ENCODE results near the gene RPS15.
"Not testable (repeated sequence)": the region's sequence is repeated elsewhere in the genome, so short reads cannot be mapped to it uniquely, and the experiment has no call there.

Gene RPS15

GRCh38 chr19:1417145-1417544, 21.1 kb upstream of the RPS15 start:
- Histone ChIP-seq H3K36me3 (ENCODE audit: insufficient read depth) (no peaks in the 10 kb centered on the region; the same call in 1 of the 2 replicates), H3K4me1 (ENCODE audit: low read depth, poor library complexity, severe bottlenecking) (peaks cover 6% of the 10 kb centered on the region)

GRCh38 chr19:1417681-1418495, 20.3 kb upstream of the RPS15 start:
- Histone ChIP-seq H4K20me1 (ENCODE audit: insufficient read depth) (peaks cover 21% of the 10 kb centered on the region), H2AFZ (ENCODE audit: low read depth) (no peak overlapping the region), H3K79me2 (ENCODE audit: insufficient read depth, low read depth) (peaks cover 81% of the 10 kb centered on the region), H3K4me3 (IDR thresholded peaks at IDR 0.05; ENCODE audit: insufficient read depth, low read depth, low read length) (no peak overlapping the region), H3K36me3 (ENCODE audit: insufficient read depth) (no peaks in the 10 kb centered on the region; the same call in 1 of the 2 replicates), H3K9ac (no peak overlapping the region), H3K27ac (no peak overlapping the region), H3K4me1 (ENCODE audit: low read depth, poor library complexity, severe bottlenecking) (peaks cover 6% of the 10 kb centered on the region), H3K4me2 (no peak overlapping the region), H3K27me3 (ENCODE audit: insufficient read depth, low read depth) (no peaks in the 10 kb centered on the region)
- no peak for TF ChIP-seq CTCF (conservative IDR thresholded peaks at IDR 0.05; ENCODE audit: low read depth, low read length)

More at GRCh38 chr19:1417145-1417544, 21.1 kb upstream of the RPS15 start:
- H4K20me1 ChIP-seq (ENCODE audit: insufficient read depth), result peaks cover 28% of the 10 kb centered on the region
- no peak overlapping the region for H2AFZ ChIP-seq (ENCODE audit: low read depth)
- no peak overlapping the region for H3K4me2 ChIP-seq
- no peaks in the 10 kb centered on the region for H3K27me3 ChIP-seq (ENCODE audit: insufficient read depth, low read depth)
- TF ChIP-seq CTCF (conservative IDR thresholded peaks at IDR 0.05; ENCODE audit: low read depth, low read length), result no peak
- H3K9ac ChIP-seq, result no peak overlapping the region
- no peak overlapping the region for H3K4me3 ChIP-seq (IDR thresholded peaks at IDR 0.05; ENCODE audit: insufficient read depth, low read depth, low read length)
- peaks cover 82% of the 10 kb centered on the region for H3K79me2 ChIP-seq (ENCODE audit: insufficient read depth, low read depth)
- H3K27ac ChIP-seq, result no peak overlapping the region

GRCh38 chr19:1418496-1418775, 19.8 kb upstream of the RPS15 start:
- Histone ChIP-seq H3K79me2 (ENCODE audit: insufficient read depth, low read depth) (peaks cover 81% of the 10 kb centered on the region), H3K4me3 (IDR thresholded peaks at IDR 0.05; ENCODE audit: insufficient read depth, low read depth, low read length) (no peak overlapping the region), H3K4me2 (no peak overlapping the region), H3K36me3 (ENCODE audit: insufficient read depth) (no peaks in the 10 kb centered on the region; the same call in 1 of the 2 replicates), H3K4me1 (ENCODE audit: low read depth, poor library complexity, severe bottlenecking) (peaks cover 3% of the 10 kb centered on the region), H3K9ac (no peak overlapping the region), H3K27ac (no peak overlapping the region), H2AFZ (ENCODE audit: low read depth) (no peak overlapping the region), H4K20me1 (ENCODE audit: insufficient read depth) (peaks cover 19% of the 10 kb centered on the region), H3K27me3 (ENCODE audit: insufficient read depth, low read depth) (no peaks in the 10 kb centered on the region)
- TF ChIP-seq CTCF (conservative IDR thresholded peaks at IDR 0.05; ENCODE audit: low read depth, low read length), result no peak

DNA sequence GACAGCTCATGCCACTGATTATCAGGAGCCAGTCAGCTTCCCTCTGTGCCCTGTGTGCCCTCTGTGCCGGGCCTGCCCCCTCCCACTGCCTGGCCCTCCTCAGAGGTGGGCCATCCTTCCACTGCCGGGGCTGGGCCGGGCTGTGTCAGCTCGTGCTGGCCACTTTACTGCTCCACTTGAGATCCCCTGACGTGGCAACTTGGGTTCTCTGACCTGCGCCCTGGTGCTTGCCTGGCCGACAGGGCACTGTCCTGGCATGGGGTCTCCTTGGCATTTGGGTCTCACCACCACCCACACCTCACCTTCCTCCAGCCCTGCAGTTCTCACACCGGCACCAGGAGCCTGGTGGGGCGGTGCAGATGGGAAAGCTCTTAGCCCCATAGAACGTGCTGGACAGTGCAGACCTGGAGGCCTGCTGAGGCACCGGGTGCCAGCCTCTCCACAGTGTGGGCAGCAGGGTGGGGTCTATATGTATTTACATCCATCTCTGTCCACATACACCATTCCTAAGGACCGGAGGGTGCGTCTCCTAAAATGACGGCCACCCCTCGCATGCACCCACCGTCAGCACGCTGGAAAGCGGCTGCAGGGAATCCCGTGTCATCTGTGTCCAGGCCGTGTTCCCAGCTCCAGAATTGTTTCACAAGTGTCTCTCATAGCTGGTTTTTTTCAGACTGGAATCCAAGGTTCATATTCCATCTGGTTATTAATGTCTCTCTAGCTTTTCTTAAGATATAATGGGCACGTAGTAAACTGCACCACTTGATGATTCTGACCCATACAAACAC, 19.1 kb upstream of the RPS15 start:
- Histone ChIP-seq H3K79me2 (ENCODE audit: insufficient read depth, low read depth) (peaks cover 77% of the 10 kb centered on the region), H3K9ac (no peak overlapping the region), H3K36me3 (ENCODE audit: insufficient read depth) (no peaks in the 10 kb centered on the region; the same call in 1 of the 2 replicates), H3K27me3 (ENCODE audit: insufficient read depth, low read depth) (no peaks in the 10 kb centered on the region), H3K4me1 (ENCODE audit: low read depth, poor library complexity, severe bottlenecking) (no peaks in the 10 kb centered on the region), H3K27ac (no peak overlapping the region), H3K4me3 (IDR thresholded peaks at IDR 0.05; ENCODE audit: insufficient read depth, low read depth, low read length) (no peak overlapping the region), H3K4me2 (no peak overlapping the region), H4K20me1 (ENCODE audit: insufficient read depth) (peaks cover 13% of the 10 kb centered on the region), H2AFZ (ENCODE audit: low read depth) (no peak overlapping the region)
- TF ChIP-seq CTCF (conservative IDR thresholded peaks at IDR 0.05; ENCODE audit: low read depth, low read length), result no peak

DNA sequence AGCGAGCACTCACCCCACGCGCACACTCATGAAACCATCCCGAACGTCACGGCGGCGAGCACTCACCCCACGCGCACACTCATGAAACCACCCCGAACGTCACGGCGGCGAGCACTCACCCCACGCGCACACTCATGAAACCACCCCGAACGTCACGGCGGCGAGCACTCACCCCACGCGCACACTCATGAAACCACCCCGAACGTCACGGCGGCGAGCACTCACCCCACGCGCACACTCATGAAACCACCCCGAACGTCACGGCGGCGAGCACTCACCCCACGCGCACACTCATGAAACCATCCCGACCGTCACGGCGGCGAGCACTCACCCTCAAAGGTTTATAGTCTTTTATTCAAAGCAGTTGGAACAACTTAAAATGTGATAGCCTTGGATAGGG, 18.1 kb upstream of the RPS15 start:
- not testable (repeated sequence) for H3K4me3 ChIP-seq (IDR thresholded peaks at IDR 0.05; ENCODE audit: insufficient read depth, low read depth, low read length); H3K4me1 ChIP-seq (ENCODE audit: low read depth, poor library complexity, severe bottlenecking); H3K27ac ChIP-seq; H3K4me2 ChIP-seq; H4K20me1 ChIP-seq (ENCODE audit: insufficient read depth); H3K36me3 ChIP-seq (ENCODE audit: insufficient read depth); H3K27me3 ChIP-seq (ENCODE audit: insufficient read depth, low read depth); H2AFZ ChIP-seq (ENCODE audit: low read depth); H3K9ac ChIP-seq
- peaks cover 68% of the 10 kb centered on the region for H3K79me2 ChIP-seq (ENCODE audit: insufficient read depth, low read depth)

Data from KMS-11 (cell line).